Hepatocyte (in vitro differentiated cells): ENCODE results near the gene SIGLEC1.

ENCODE experiments used
- CTCF ChIP-seq: fragments of 200-600 bp; sonication (generic); IDR thresholded peaks from 2 replicates; pipeline ENCODE4 v1.5.1; 2016; ENCODE audit warnings: antibody characterized with exemption, mild to moderate bottlenecking; ENCODE audit not compliant: poor library complexity
- EZH2 ChIP-seq: fragments of 200-600 bp; sonication (generic); IDR thresholded peaks from 2 replicates; pipeline ENCODE4 v1.6.1; 2016; ENCODE audit warnings: antibody characterized with exemption, mild to moderate bottlenecking, borderline replicate concordance

- TF ChIP-seq CTCF: no peak
- TF ChIP-seq EZH2: no peak
Observed at GRCh38 chr20:3753501-3754275, 41.3 kb upstream of the SIGLEC1 start.
